Epithelial cell of proximal tubule (primary cell): ENCODE results near the gene SYNJ2. TPM values are rescaled to one million over a fixed set of nuclear protein-coding genes. Genes with fewer than 3 reads are reported as not detected.

Experiments used
- DNase-seq: peaks from one replicate; pipeline ENCODE4 v3.0.0-alpha.2; 2011; ENCODE audit warnings: low read depth
- H3K4me3 ChIP-seq: 2 replicates; pipeline ENCODE4 v1.5.1; 2011; ENCODE audit warnings: low read depth, mild to moderate bottlenecking, low read length
- total RNA-seq: library from RNA; depleted of rRNA; stranded (reverse); fragments of >200 nt; gene quantifications from 2 replicates; pipeline ENCODE4 v1.2.3, GENCODE V29; 2015
- TF ChIP-seq, protein P1 (sequence below): conservative IDR thresholded peaks from 2 replicates; pipeline ENCODE4 v1.5.1; 2012; ENCODE audit warnings: low read depth, mild to moderate bottlenecking, low read length

Gene SYNJ2
- total RNA-seq, 1 donor from 2014 or later = 19.1 TPM

DNA sequence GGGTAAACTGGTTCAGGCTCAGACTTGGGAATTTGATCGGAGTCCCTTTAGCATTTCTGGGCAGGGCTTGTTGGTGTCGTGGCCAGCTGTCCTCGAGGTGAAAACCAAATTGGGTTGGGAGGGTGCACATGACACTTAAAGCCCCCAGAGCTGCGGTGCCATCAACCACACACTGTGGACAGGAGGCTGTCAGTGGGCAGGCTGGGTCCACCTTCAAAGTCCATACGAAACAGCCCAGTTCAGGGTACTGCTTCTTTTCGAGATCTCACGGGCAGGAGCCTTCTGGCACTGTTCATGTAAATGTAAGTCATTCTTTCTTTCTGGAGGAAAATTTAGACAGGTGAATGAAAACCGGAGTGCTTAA lies 7.0 kb downstream of the SYNJ2 start:
- no peak for DNase-seq
- TF ChIP-seq, protein P1, sequence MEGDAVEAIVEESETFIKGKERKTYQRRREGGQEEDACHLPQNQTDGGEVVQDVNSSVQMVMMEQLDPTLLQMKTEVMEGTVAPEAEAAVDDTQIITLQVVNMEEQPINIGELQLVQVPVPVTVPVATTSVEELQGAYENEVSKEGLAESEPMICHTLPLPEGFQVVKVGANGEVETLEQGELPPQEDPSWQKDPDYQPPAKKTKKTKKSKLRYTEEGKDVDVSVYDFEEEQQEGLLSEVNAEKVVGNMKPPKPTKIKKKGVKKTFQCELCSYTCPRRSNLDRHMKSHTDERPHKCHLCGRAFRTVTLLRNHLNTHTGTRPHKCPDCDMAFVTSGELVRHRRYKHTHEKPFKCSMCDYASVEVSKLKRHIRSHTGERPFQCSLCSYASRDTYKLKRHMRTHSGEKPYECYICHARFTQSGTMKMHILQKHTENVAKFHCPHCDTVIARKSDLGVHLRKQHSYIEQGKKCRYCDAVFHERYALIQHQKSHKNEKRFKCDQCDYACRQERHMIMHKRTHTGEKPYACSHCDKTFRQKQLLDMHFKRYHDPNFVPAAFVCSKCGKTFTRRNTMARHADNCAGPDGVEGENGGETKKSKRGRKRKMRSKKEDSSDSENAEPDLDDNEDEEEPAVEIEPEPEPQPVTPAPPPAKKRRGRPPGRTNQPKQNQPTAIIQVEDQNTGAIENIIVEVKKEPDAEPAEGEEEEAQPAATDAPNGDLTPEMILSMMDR = no peak
- H3K4me3 ChIP-seq = no peak overlapping the region

DNA sequence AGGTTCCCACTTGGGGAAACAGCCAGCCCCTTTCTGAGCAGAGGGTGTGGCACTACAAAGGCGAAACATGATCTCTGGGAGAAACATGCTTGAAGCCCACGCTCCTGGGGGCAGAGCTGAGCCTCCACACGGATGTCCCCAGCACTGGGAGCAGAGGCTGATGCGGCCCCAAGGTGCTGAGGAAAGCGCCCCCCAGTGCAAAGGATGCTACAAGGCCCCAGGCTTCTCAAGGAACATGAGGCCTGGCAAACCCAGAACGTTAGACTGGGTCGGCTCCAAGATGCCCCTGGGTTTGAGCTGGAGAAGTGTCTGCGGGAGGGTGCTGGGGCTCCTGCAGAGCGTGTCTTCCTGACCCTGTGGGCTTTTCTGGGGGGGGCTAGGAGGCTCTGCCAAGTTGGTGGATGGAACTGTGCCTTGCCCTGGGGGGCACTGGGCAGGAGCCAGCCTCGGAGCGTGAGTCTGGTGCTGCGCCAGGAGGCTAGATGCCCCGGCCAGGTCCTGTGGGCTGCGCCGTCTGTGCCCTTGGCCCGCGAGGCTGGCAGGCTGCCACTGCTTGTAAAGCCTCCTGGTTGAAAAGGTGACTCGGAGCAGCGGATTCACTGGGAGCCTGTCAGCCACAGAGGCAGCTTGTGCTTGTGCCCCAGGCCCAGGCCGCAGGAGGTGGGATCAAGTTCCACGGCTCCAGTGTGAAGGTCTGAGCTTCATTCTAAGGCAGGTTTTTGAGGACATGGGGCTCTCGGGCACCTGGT lies 8.1 kb downstream of the SYNJ2 start:
- TF ChIP-seq, protein P1 = peak; percentile 6
- no peak for DNase-seq
- no peak overlapping the region for H3K4me3 ChIP-seq

DNA sequence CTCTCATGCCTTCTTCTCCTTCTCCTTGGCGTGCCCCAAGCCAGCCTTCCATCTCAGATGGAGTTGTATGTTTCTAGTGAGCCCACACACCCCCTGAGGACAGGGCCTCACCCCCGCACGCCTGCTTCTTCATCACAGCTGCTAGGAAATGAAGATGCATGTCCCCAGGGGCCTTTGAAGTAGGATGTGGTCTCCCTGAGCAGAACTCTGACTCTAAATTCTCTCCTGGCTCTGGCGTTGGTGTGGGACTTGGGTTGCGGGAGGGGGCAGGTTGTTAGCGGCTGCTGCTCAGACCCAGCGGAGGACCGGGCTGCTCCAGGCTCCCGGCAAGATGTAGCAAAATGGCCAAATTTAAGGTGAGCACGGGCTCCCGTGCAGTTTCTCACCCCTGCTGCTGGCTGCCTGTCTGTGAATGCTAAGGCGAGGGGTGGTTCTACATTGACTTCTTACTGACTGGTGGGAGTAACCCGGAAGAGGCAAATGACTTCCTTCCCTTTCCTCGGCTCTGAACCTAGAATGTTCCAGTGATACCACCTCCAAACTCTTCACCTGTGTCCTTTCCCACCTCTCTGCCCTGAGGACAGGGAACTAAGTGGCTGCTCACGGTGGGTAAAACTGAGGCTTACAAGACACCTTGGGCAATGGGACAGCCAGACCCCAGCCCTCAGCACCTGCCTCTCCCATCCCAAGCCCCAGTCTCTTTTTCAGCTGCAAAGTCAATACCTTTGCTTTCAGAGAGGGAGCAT lies 8.8 kb downstream of the SYNJ2 start:
- DNase-seq = no peak
- TF ChIP-seq, protein P1 = no peak
- H3K4me3 ChIP-seq = no peak overlapping the region

DNA sequence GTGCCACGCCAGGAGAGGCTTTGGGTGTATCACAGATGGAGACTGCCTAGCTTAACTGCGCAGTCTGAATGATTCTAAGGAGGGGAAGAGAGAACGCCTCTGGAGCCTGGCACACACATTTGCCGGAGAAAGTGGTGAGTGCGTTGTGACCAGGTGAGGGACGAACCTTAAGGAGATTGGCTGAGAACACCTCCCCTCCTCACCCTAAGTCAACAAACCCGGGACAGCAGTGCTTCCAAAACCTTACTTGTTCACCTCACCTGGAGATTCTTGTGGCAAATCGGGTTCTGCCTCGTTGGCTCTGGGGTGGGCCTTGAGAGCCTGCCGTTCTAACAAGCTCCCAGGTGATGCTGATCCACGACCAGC lies 9.4 kb downstream of the SYNJ2 start:
- TF ChIP-seq, protein P1 = no peak
- DNase-seq = no peak
- H3K4me3 ChIP-seq = no peak overlapping the region

DNA sequence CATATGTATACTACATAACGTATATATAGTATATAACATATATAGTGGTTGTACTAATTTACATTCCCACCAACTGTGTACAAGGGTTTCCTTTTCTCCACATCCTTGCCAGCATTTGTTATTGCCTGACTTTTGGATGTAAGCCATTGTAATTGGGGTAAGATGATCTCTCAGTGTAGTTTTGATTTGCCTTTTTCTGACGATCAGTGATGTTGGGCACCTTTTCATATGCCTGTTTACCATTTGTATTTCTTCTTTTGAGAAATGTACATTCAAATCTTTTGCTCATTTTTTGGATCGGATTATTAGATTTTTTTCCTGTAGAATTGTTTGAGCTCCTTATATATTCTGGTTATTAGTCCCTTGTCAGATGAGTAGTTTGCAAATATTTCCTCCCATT lies 11.4 kb downstream of the SYNJ2 start:
- TF ChIP-seq, protein P1 = no peak
- H3K4me3 ChIP-seq = no peak overlapping the region
- no peak for DNase-seq

DNA sequence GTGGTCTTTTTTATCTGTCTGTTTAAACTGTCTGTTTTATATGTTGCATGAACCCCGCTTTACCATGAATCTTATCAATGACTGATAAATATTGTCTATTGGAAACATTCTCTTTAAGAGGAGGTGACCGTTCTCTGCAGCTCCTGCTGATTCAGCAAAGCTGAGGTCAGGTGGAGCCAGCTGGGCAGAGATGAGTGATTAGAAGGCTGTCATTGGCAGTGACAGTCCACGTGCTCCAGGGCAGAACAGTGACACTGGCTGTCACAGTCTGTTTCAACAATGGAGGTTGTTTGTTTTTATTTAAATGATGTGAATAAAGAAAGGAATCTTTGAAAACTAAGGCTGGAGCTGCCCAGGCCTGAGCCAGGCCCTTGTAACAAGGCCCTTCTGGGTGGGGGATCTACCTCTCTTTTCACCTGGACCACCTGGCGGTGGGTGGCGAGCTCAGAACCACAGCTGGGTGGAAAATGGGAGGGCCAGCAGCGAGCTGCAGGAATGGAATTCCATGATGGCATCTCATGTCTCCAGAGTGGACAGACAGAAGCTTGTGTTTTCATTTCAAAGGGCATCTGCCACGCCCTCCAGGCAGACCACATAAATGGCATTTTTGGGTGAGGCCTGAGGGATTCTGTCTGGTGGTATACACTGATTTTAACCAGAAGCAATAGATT lies 12.6 kb downstream of the SYNJ2 start:
- TF ChIP-seq, protein P1 = no peak
- H3K4me3 ChIP-seq = no peak overlapping the region
- DNase-seq = no peak
